ENCODE data around the gene LRP1B. TPM values are rescaled to one million over a fixed set of nuclear protein-coding genes. Genes with fewer than 3 reads are reported as not detected.

Gene LRP1B
- total RNA-seq, 2 donors from 2014 or later: 0.09 to 0.59 TPM

DNA sequence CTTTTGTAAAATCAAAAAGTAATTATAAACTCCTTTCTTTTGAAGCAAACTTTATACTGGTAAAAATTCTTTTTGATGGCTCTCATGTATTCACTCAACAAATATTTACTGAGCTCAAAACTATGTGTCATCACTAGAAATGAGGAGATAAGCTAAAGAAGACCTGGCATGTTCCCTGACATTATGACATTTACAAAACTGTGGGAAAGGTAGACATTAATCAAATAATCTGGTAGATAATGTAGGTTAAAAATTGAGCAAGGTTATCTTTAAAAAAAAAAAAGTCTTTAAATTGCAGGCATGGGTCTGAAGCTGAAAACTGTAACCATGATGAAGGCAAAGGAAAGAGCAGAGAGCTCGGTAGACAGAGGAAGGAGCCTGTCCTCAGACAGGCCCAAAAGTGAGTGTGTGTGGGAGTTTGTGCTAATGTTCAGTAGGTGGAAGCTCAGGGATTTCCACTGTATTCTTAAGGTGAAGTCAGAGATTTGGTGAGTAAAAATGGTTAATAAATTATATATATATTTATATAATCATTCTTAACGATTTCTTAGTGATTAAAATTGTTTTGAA, 612.9 kb downstream of the LRP1B start:
- DNase-seq (no peak), ATAC-seq (no peak)
- intact Hi-C loops (cut with DNase I, micrococcal nuclease): no loop called here

DNA sequence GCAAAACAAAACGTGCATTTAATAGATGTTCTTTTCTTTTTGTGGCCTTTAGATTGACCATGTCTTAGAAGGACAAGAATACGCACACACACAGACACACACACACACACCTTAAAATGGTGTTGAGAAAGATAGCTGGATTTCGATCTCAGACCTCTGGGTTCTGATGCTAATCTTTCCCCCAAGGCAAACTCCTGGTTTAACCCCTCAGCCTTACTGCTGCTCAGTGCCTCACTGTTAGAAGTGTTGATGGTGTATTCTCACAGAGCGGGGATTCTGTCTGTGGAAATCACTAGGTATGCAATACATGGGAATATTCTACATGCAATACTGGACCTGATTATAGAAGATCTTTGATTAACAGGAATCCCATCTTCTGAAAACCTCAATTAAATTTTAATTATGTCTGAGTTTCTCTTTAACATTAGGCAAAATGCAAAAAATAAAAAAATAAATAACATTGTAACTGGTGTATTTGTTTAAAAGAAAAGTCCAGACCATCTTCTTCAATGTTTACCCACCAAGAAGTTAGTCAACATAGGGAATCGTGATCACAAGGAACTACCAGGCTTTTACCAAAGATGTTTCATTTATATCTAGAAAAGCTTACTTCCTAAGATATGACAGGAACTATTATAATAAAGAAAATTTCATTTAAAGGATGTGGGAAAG, 613.5 kb downstream of the LRP1B start:
- DNase-seq (no peak), ATAC-seq (no peak)
- intact Hi-C loops (cut with DNase I, micrococcal nuclease): no loop called here

DNA sequence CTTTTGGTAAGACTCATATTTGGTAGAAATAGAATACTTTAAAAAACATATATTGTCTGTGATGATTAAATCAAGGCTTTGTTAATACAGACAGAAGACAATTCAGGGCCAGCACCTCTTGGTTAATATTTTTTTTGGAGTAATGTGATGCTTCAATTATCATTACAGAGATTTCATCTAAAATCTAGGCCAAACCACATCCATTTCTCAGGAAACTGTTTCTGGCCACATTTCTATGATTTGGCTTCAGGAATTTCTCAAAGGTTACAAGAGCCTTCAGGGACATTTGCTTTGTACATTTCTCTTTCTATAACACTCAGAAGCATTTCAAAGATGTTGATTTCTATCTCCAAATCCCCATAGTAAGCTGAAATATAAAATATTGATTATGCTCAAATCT, 614.9 kb downstream of the LRP1B start:
- ATAC-seq (no peak), DNase-seq (no peak)
- intact Hi-C loops (cut with DNase I, micrococcal nuclease): no loop called here

GRCh38 chr2:141513853-141514252, 617.0 kb downstream of the LRP1B start:
- ATAC-seq: no peak
- intact Hi-C loops (cut with DNase I, micrococcal nuclease): no loop called here
- no peak for DNase-seq

DNA sequence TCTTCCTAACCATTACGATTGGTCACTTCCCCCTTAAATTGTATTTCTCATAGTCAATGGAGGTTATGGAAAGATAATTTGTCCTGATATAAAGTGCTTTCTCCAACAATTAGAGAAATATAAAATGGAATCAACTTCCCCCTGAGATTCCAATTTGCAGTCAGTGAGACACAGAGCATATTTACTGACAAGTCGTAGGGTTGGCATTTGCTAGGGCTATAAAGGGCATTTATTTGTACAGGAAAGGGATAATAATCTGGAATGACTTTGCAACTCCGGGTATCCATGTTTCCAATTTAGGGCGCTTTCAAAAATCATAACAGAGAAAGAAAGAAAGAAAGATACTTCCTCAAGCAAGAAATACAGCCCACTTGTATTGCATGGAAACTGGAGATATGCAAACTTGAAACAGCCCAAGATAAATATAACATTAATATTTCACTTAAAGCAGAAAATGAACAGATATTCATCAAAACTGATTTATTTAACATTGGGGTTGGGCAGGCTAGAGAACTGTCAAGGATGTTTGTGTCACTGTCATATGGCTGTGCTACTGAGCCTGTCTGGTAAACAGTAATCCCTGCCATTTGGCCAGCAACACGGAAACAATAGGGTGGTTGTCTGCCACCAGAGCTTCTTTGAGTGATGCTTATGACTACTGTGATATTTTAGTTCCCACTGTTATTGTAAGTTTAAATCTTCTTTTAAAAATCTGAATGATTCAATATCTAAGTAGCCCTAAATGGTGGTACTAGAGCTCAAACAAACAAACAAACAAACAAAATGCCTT, 621.8 kb downstream of the LRP1B start:
- ATAC-seq (no peak), DNase-seq (no peak)
- intact Hi-C loops (cut with DNase I, micrococcal nuclease): no loop called here

DNA sequence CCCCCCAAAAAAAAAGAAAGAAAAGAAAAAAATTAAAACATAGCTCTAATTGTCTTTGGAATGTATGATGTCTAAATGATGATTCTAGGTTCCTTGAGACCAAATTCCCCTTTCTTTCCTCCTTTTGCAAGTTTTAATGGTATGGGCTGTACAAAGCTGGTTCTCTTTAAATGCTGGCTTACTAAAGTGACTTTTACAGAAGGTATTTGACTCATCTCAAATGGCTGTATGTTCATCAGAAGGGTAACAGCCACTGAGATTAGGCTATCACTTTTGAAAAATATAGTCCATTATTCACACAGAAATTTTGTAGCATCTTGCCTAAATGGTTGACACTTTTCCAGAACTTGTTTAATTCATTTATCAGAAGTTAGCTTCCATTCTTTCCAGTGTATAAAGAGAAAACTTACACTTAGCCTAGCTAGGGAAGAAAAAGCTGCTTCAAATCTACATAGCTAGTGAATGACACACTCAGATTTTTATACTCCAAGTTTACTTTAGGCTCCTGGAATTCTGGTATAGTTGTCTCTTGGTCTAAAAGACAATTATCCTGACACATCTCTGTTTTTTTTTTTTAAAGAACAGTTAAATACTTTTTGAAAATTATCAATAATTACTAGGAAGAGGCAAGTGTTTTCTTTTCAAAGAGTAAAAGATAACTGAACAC, 622.6 kb downstream of the LRP1B start:
- intact Hi-C loops (cut with DNase I, micrococcal nuclease): no loop called here
- DNase-seq: no peak
- ATAC-seq: no peak

GRCh38 chr2:141506135-141506534, 624.7 kb downstream of the LRP1B start:
- ATAC-seq (no peak), DNase-seq (no peak)
- intact Hi-C loops (cut with DNase I, micrococcal nuclease): no loop called here

GRCh38 chr2:141501752-141502151, 629.1 kb downstream of the LRP1B start:
- DNase-seq: no peak

DNA sequence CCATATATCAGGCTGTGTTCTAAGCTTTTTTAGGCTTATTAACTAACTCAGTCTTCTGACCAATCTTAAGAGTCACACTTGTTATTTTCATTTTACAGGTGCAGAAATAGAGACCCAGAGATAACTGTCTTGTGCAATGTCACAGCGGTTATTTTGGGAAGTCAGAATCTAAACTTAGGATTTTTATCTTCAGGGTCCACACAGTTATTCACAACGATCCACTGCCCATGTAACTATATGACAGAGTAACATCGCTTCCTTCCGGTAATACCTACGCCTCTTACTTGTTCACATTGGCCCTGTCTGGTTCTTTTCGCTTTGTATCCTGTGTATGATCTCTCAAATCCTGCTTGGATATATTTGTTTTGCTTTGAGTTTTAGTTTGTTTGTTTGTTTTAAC, 631.7 kb downstream of the LRP1B start:
- DNase-seq: no peak
- intact Hi-C loops (cut with DNase I, micrococcal nuclease): no loop called here
- ATAC-seq: no peak

More at GRCh38 chr2:141501752-141502151, 629.1 kb downstream of the LRP1B start:
- ATAC-seq: no peak
- intact Hi-C loops (cut with DNase I, micrococcal nuclease): no loop called here

DNA sequence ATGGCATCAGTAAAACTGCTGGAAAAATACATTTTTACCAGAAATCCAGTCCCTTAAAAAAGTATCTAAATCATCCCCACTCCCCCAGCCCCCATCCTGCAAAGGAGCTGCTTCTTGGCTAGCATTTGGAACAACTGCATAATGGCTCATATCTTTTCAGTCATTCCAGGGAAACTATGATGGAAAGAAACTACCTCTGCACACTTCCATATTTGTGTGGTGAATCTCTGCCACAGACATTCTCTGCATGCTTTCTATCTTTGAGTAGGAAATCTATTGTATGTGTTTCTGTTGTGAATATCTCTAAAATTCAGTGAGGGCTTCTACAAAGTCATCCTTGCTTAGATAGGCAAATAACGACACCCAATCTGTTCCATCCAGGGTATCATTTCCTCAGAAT, 632.3 kb downstream of the LRP1B start:
- no peak for DNase-seq
- no peak for ATAC-seq
- intact Hi-C loops (cut with DNase I, micrococcal nuclease): no loop called here

- no peak for DNase-seq
- no peak for ATAC-seq
- intact Hi-C loops (cut with DNase I, micrococcal nuclease): no loop called here
These were observed 633.5 kb downstream of the LRP1B start for GRCh38 chr2:141497272-141497671.

DNA sequence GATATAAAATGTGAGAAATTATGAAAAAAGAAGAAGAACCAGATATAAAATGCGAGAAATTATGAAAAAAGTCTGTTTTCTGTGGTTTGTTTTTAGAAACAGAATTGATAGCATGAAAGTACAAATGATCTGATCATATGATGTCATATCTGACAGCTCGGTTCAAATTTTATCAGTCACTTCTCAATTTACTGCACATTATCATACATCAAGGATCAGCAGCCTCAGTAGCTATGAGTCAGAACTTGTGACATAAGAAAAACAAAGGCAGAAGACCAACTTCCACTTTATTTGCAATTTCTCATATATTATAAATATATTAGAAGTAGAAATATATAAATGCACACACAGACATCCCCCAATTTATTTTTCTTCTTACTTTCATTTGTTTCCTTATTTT, 634.0 kb downstream of the LRP1B start:
- intact Hi-C loops (cut with DNase I, micrococcal nuclease): no loop called here
- DNase-seq (no peak), ATAC-seq (no peak)

- intact Hi-C loops (cut with DNase I, micrococcal nuclease): no loop called here
- no peak for DNase-seq
- ATAC-seq: no peak
These were observed 636.9 kb downstream of the LRP1B start for GRCh38 chr2:141493936-141494335.

DNA sequence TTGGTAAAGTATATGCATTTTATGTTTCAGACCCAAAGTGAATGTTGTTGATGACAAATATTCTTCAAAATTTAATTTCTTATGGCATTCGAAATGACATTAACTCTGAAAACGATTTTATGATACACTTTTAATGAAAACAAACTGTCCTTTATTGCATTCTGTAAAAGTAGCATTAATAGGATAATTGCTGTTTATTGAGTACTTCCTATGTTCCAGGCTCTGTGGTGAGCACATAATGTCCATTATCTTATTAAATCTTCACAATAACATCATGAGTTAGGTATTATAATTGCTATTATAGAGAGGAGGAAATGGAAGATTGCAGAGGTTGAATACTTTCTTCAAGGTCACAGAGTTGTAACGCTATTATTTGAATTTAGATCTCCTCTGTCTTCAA, 638.0 kb downstream of the LRP1B start:
- intact Hi-C loops (cut with DNase I, micrococcal nuclease): no loop called here
- no peak for ATAC-seq
- no peak for DNase-seq

DNA sequence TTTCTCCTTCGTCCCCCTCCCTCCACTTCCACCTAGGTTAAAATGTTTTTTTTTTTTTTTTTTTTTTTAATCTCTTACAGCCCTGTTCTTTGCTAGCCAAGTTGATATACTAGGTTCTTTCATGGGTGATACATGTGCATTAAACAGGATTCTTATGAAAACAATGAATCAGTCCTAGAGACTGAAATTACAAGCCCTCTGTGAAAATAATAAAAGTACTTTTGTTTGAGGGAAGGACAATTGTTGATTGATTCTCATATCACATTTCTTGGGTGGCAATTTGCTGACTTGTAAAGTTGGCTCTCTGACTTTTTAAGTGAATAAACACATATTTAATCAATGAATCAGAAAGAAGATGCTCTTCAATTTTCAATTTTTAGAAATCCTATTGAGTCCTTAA, 639.9 kb downstream of the LRP1B start:
- no peak for ATAC-seq
- no peak for DNase-seq
- intact Hi-C loops (cut with DNase I, micrococcal nuclease): no loop called here

GRCh38 chr2:141482697-141483096, 648.1 kb downstream of the LRP1B start:
- DNase-seq (no peak), ATAC-seq (no peak)
- intact Hi-C loops (cut with DNase I, micrococcal nuclease): no loop called here

- DNase-seq: no peak
- no peak for ATAC-seq
- intact Hi-C loops (cut with DNase I, micrococcal nuclease): no loop called here
These were observed 655.0 kb downstream of the LRP1B start for GRCh38 chr2:141475801-141476200.

DNA sequence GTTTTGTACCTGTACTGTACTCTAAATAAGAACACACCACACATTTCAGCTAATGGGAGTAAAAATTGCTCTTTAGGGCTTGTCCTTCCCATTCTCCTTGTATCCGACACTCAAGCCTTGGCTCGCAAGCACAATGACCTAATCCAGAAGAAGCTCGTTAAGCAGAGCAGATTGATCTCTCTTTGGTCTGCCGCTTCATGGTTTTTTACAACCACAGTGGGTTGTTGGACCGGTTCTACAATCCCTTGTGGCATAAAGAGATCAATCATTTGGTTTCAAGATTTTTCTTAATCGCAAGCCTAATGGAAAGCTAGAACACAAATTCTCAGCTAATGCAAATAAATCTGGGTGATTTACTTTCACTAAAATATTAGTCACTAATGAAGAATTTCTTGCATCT, 662.1 kb downstream of the LRP1B start:
- ATAC-seq: peak; percentile 57
- DNase-seq: no peak
- intact Hi-C loops (cut with DNase I, micrococcal nuclease): no loop called here

DNA sequence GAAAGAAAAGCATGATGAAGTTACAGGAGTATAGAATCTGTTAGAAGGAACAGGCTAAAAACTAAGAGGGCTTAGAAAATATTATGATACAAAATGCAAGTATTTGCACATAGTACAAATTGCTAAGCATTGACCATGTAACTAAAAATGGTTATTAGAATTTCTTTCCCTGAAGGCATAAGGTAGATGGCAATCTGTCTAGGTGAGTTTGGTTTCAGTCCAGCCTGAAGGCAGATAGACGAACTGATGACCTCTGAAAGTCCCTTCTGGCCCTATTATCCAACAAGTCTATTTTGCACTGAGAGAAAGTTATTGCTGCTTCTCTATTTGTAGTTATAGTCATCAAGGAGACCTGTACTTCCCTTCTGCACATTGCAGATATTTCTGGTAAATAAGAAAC, 663.5 kb downstream of the LRP1B start:
- ATAC-seq (no peak), DNase-seq (no peak)
- intact Hi-C loops (cut with DNase I, micrococcal nuclease): no loop called here

DNA sequence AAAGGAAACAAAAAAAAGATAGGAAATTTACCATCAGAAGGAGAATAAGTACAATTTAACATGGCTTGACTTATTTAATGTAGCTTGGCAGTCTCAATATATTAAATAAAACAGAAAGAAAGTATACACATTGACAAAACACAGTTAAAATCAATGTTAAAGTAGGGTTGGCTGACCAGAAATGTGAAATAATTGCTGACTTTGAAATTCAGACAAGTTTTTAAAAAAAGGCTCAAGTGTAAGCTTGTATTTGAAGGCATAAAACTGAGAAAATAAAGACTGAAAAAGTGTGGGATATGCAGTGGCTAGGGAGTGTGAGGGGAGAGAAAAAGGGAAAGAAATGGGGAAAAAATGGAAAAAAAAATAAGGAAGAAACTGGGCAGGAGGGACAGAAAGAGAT, 665.8 kb downstream of the LRP1B start:
- DNase-seq (no peak), ATAC-seq (no peak)
- intact Hi-C loops (cut with DNase I, micrococcal nuclease): no loop called here
